ENCODE results near the gene TFIP11. TPM values are rescaled to one million over a fixed set of nuclear protein-coding genes. Genes with fewer than 3 reads are reported as not detected.

TFIP11 gene
- total and polyA plus RNA-seq, 2 of the 13 experiments (the other 11 are each of a cell fraction or from before 2014, with no cell fraction given): 15.4 to 22.8 TPM

- no peaks in the 10 kb centered on the region for H3K27me3 ChIP-seq (ENCODE audit: control insufficient read depth in 1 of 2, insufficient read depth in 2 of 2, low read length in 2 of 2)
- no peaks in the 10 kb centered on the region for H3K79me2 ChIP-seq (ENCODE audit: insufficient read depth, low read length)
- no peak for DNase-seq (ENCODE audit: low spot score)
- TF ChIP-seq, protein P1, sequence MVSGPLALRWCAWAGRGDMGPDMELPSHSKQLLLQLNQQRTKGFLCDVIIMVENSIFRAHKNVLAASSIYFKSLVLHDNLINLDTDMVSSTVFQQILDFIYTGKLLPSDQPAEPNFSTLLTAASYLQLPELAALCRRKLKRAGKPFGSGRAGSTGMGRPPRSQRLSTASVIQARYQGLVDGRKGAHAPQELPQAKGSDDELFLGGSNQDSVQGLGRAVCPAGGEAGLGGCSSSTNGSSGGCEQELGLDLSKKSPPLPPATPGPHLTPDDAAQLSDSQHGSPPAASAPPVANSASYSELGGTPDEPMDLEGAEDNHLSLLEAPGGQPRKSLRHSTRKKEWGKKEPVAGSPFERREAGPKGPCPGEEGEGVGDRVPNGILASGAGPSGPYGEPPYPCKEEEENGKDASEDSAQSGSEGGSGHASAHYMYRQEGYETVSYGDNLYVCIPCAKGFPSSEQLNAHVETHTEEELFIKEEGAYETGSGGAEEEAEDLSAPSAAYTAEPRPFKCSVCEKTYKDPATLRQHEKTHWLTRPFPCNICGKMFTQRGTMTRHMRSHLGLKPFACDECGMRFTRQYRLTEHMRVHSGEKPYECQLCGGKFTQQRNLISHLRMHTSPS (CRISPR knock-in tag; IDR thresholded peaks at IDR 0.05; ENCODE audit: low read depth): peak; percentile 93
- TF ChIP-seq MZF1 (CRISPR knock-in tag; IDR thresholded peaks at IDR 0.05; ENCODE audit: borderline replicate concordance) (no peak), GABPB1 (CRISPR knock-in tag; IDR thresholded peaks at IDR 0.05) (no peak), TAF1 (CRISPR knock-in tag; IDR thresholded peaks at IDR 0.05) (no peak), SIX1 (CRISPR knock-in tag; IDR thresholded peaks at IDR 0.05; ENCODE audit: borderline replicate concordance) (no peak), FOXA1 (IDR thresholded peaks at IDR 0.05) (no peak), FOXA1 (CRISPR knock-in tag; IDR thresholded peaks at IDR 0.05) (peak; percentile 27; the same call in 1 of the 2 replicates), ZFP82 (CRISPR knock-in tag; IDR thresholded peaks at IDR 0.05; ENCODE audit: borderline replicate concordance) (no peak), ZFX (CRISPR knock-in tag; IDR thresholded peaks at IDR 0.05; ENCODE audit: low read depth) (no peak), MTF1 (CRISPR knock-in tag; IDR thresholded peaks at IDR 0.05) (no peak)
- TF ChIP-seq, protein P2, sequence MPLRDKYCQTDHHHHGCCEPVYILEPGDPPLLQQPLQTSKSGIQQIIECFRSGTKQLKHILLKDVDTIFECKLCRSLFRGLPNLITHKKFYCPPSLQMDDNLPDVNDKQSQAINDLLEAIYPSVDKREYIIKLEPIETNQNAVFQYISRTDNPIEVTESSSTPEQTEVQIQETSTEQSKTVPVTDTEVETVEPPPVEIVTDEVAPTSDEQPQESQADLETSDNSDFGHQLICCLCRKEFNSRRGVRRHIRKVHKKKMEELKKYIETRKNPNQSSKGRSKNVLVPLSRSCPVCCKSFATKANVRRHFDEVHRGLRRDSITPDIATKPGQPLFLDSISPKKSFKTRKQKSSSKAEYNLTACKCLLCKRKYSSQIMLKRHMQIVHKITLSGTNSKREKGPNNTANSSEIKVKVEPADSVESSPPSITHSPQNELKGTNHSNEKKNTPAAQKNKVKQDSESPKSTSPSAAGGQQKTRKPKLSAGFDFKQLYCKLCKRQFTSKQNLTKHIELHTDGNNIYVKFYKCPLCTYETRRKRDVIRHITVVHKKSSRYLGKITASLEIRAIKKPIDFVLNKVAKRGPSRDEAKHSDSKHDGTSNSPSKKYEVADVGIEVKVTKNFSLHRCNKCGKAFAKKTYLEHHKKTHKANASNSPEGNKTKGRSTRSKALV (CRISPR knock-in tag; IDR thresholded peaks at IDR 0.05): no peak
- H2AFZ ChIP-seq (ENCODE audit: low read length): no peak overlapping the region
- H3K4me2 ChIP-seq (ENCODE audit: low read depth, low read length): no peak overlapping the region
- no peak overlapping the region for H3K4me3 ChIP-seq (replicated peaks in 1 of 3; ENCODE audit: insufficient read depth in 1 of 3, low read depth in 2 of 3, low read length in 3 of 3)
- H3K9me3 ChIP-seq (ENCODE audit: low read length): no peaks in the 10 kb centered on the region
- no peaks in the 10 kb centered on the region for H3K4me1 ChIP-seq (ENCODE audit: insufficient read depth, low read length)
- ChIA-PET CTCF (ENCODE audit: low intra/inter-chr PET ratio, low total read pairs) (no interaction called here), POLR2A (no interaction called here)
- in situ Hi-C loops (cut with HindIII; ENCODE audit: extremely low pct_ligation_motif_present, low pct_unique_long_range_greater_than_20kb): no loop called here
- no peak overlapping the region for H3K9ac ChIP-seq (ENCODE audit: insufficient read depth, low read depth, low read length)
- ATAC-seq: no peak
- H3K36me3 ChIP-seq (replicated peaks in 1 of 2; ENCODE audit: control insufficient read depth in 1 of 2, insufficient read depth in 2 of 2, low read length in 2 of 2): no peaks in the 10 kb centered on the region
- no peak for FAIRE-seq
- BruUV-seq (replicated peaks): no TSS peak
- intact Hi-C loops (cut with micrococcal nuclease; ENCODE audit: unreplicated experiment): no loop called here
- H3K27ac ChIP-seq (ENCODE audit: extremely low read length, insufficient read depth, low read length): no peak overlapping the region
- no peaks in the 10 kb centered on the region for H4K20me1 ChIP-seq (ENCODE audit: insufficient read depth, low read length)
- WGBS (ENCODE audit: low lambda C conversion rate): 90% methylated on average over 5 of the region's 5 CpGs
Observed at GRCh38 chr22:26556904-26557303, 44.6 kb upstream of the TFIP11 start.

All from HepG2 (cell line).